GM20431 (cell line): ENCODE measurements around the gene ITPR2.
"Not testable (repeated sequence)": the region's sequence is repeated elsewhere in the genome, so short reads cannot be mapped to it uniquely, and the experiment has no call there.

Experiments used
- in situ Hi-C: fragments of 300-500 bp; cut with MseI, MboI; formaldehyde crosslinking; loops from one replicate; pipeline ENCODE4 v1.15.0; 2020; ENCODE audit warnings: low sequenced_read_pairs; ENCODE audit not compliant: unreplicated experiment

The ITPR2 gene

GRCh38 chr12:26554332-26554731, 278.7 kb downstream of the ITPR2 start:
- in situ Hi-C loops = no loop called here

DNA sequence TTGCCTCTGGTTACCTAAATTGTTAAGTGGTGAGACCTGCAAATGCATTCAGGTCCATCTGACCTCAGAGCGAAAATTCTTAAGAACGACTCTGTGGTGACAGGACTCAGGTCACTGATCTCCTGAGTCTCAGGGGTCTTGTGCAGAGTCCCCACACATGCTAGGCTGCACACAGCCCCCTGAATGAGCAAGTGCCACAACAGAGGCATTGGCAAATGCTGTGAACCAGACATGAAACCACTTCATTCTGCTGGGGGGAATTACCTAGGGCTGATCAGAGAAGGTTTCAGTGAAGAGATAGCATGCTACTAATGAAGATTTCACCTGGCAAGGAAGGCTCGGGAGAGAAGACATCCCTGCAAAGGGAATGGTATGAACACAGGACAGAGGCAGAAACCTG, 281.6 kb downstream of the ITPR2 start:
- in situ Hi-C loops = no loop called here

DNA sequence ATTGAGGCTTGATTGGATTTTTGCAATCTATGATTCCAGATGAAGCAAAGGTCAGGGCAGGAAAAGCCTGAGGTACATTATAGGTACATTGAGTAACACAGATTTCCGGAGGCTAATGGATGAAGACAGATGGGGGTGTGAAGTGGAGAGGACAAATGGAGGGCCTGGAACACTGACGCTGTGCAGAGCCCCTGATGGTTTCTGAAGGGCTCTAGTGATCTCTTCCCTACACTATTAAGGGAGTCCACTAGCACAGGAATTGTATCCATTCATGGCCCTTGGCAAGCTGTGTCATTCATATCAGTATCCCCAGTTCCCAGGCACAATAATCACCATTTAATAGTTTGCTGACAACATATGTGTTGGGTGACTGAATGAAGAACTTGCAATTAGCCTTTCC, 284.8 kb downstream of the ITPR2 start:
- in situ Hi-C loops = no loop called here

DNA sequence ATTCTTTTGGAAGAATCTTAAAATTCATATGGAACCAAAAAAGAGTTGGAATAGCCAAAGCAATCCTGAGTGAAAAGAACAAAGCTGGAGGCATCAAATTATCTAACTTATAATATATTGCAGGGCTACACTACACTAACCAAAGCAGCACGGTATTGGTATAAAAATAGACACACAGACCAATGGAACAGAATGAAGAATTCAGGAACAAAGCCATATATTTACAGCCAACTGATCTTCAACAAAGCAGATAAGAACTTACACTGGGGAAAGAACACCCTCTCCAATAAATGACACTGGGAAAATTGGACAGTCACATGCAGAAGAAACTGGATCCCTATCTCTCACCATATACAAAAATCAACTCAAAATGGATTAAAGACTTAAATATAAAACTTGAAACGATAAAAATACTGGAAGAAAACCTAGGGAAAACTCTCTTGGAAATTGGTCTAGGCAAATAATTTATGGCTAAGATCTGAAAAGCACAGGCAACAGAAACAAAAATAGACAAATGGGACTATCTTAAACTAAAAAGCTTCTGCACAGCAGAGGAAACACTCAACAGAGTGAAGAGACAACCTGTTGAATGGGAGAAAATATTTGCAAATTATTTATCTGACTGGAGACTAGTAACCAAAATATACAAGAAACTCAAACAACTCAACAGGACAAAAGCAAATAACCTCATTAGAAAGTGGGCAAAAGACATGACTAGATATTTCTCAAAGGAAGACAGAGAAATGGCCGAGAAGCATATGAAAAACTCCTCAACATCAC, 286.3 kb downstream of the ITPR2 start:
- in situ Hi-C loops = no loop called here

DNA sequence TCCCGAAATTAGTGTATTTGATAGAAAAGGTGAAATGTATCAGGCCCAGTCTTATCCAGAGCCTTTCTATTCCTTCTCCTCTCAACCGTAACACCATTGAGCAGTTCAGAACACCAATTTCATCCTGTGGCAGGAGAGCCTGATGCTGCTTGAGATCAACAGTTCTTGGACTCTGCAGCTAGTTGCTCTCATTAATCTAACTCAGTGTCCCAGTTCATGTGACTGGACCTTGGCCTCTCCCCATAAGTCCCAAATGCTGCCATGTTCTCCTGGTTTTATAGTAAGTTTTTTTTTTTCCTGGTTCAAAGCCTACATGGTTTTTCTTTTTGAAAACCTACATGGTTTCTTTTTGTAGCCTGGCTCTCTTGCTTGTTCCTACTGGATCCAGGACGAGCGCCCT, 293.9 kb downstream of the ITPR2 start:
- in situ Hi-C loops = no loop called here

GRCh38 chr12:26537651-26538050, 295.3 kb downstream of the ITPR2 start:
- in situ Hi-C loops = no loop called here

GRCh38 chr12:26537126-26537525, 295.9 kb downstream of the ITPR2 start:
- in situ Hi-C loops = no loop called here

DNA sequence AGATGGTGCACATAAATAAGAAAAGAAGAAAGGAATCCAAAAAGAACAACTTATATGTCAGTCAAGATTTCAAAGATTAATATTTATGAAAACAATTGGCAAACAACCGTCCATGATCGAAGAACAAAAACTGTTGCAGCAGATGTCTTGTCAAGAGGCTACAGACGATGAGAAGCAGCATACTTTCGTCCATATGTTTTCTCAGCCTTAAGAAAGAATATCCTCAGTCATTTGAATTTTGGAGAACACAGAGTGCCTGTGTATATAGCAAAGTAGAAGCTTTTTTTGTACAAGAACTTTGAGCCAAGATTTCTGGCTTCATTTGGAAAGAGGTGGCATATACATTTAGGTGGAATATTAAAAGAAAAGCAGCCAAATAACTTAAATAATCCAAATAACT, 297.2 kb downstream of the ITPR2 start:
- in situ Hi-C loops = no loop called here

- in situ Hi-C loops = no loop called here
These were observed 298.9 kb downstream of the ITPR2 start for GRCh38 chr12:26534071-26534470.

GRCh38 chr12:26533211-26533610, 299.8 kb downstream of the ITPR2 start:
- in situ Hi-C loops = no loop called here

DNA sequence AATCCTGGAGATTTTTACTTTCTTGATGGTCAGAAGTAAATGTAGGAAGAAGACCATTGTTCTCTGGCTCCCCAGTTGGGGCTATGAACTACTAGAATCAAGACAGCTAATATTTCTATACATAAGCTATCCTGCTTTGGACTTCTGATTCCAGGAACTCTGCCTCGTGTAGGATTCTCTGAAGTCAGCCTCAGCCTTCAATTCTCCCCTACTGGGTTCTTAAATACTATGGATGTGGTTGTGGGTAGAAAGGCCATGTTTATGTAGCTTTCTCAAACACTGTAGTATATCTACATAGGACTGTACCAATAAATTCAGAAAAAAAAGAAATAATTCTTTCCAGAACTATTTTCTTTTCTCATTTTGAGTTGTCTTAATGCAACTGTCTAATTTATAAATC, 302.5 kb downstream of the ITPR2 start:
- in situ Hi-C loops = no loop called here

DNA sequence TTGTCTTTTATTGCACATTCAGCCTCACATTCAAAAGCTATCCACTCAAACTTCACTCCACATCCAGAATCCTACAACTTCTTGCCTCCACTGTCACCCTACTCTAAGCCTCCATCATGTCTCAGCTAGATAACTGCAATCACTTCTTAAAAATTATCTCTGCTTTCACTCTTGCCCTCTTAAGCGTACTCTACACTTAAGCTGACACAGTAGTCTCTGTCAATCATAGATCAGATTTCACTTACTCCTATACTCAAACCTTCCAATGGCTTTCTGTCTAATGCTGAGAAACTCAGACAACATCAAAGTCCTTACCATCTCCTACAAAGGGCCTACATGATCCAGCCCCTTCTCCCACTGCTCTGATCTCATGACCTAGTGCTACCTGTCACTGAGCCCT, 304.1 kb downstream of the ITPR2 start:
- in situ Hi-C loops = no loop called here

DNA sequence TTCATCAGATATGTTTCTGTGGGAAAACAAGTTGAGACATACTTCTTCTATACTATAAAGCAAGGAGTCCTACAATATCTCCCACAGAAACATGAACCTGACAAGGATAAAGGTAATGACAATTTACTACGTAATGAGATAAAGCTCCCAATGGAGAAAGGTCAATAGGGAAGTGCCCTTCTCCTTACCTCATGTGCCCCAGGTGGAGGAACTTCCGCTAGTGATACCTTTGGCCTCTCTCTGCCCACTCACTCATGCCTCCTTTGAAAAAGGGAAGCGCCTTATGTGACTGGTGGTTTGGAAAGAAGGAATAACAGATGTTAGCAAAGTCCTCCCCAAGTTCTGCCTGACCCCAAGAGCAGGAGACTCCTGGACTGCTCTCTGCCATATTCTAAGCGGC, 305.3 kb downstream of the ITPR2 start:
- in situ Hi-C loops = no loop called here

- in situ Hi-C loops = no loop called here
These were observed 308.0 kb downstream of the ITPR2 start for GRCh38 chr12:26524862-26525465.

GRCh38 chr12:26523708-26524150, 309.3 kb downstream of the ITPR2 start:
- in situ Hi-C loops = no loop called here

GRCh38 chr12:26520869-26521268, 312.1 kb downstream of the ITPR2 start:
- in situ Hi-C loops = no loop called here

DNA sequence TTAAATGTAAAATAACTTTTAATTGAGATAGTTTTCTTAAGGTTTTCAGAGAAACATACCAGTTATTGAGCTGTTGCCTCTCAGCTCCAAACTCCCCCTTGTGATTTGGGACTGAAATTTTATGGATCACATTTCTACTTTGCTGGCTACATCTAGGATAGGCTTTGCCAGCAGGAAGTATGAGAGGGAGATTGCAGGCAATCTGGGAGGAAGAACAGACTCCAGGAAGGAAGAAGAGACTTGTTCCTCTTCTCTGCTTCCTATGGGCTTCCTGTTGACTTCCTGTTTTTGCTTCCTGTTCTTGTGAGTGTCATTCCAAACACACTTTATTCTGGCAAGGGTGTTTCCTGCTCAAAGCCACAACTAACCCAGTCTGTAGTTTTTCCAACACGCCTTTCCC, 312.9 kb downstream of the ITPR2 start:
- in situ Hi-C loops = no loop called here

GRCh38 chr12:26519462-26519861, 313.5 kb downstream of the ITPR2 start:
- in situ Hi-C loops = no loop called here

DNA sequence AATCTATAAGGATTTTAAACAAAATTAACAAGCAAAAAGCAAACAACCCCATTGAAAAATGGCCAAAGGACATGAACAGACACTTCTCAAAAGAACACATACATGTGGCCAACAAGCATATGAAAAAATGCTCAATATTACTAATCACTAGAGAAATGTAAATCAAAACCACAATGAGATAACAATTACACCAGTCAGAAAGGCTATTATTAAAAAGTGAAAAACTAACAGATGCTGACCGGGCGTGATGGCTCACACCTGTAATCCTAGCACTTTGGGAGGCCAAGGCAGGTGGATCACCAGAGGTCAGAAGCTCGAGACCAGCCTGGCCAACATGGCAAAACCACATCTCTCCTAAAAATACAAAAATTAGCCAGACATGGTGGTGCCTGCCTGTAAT, 315.7 kb downstream of the ITPR2 start:
- in situ Hi-C loops = not testable (repeated sequence)

DNA sequence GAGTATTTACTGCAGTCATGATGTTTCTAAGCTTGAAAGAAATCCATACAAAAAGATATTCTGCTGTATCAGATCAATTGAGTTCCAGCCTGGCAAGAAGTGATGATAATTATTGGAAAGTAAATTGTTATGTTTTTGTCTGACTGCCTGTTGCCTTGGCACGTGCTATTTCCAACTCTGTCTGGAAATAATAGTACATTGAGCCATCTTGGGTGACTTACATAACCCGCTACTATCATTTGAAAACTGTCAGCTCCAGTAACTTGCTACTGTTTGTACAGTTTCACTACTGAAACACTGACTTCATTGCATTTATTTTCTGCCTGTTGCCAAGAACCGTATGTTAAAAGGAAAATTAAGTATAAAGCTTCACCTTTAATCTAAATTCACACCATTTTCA, 318.6 kb downstream of the ITPR2 start:
- in situ Hi-C loops = no loop called here

GRCh38 chr12:26513363-26514043, 319.5 kb downstream of the ITPR2 start:
- in situ Hi-C loops = no loop called here
